Pancreas (tissue), 10 donors: ENCODE data around the gene ATG10. TPM values are rescaled to one million over a fixed set of nuclear protein-coding genes. Genes with fewer than 3 reads are reported as not detected.
"Not testable (repeated sequence)": the region's sequence is repeated elsewhere in the genome, so short reads cannot be mapped to it uniquely, and the experiment has no call there.

Source experiments
- ATAC-seq, 4 donors: fragments of 200-7000 bp; cut with Tn5 transposase; one replicate each; pipeline versions ENCODE4 v1.8.0 to v1.9.1; 2020; ENCODE audit warnings: mild to moderate bottlenecking in 4 of 4, moderate library complexity in 4 of 4
- DNase-seq, 6 donors: peaks; one replicate each; pipeline ENCODE4 v3.0.0-alpha.2; 2020
- FAIRE-seq: peaks from 2 replicates; lab custom pipeline; 2012; peaks lifted over from hg19 to GRCh38; lab: Jason Lieb, UNC
- H3K27ac ChIP-seq, 4 donors: fragments of 200-600 bp; sonication (generic); 1 replicate in 3 of 4; 2 replicates in 1 of 4; pipeline versions ENCODE4 v1.5.0 to v1.8.0; 2020
- H3K27me3 ChIP-seq, 4 donors: fragments of 200-600 bp; one replicate each; pipeline ENCODE4 v1.8.0; 2021
- H3K36me3 ChIP-seq, 3 donors: fragments of 200-600 bp; sonication (generic) in 1 of 3; one replicate each; pipeline versions ENCODE4 v1.5.0 to v1.8.0; 2020 to 2021
- H3K4me1 ChIP-seq, 3 donors: fragments of 200-600 bp; one replicate each; pipeline ENCODE4 v1.8.0; 2021
- H3K4me3 ChIP-seq, 4 donors: fragments of 200-600 bp; sonication (generic) in 2 of 4; one replicate each; pipeline versions ENCODE4 v1.5.0 to v1.8.0; 2020 to 2021
- H3K9me3 ChIP-seq, 4 donors: fragments of 200-600 bp; one replicate each; pipeline ENCODE4 v1.8.0; 2021
- CTCF ChIP-seq, 4 donors: fragments of 200-600 bp; sonication (generic) in 3 of 4; IDR thresholded peaks; one replicate each; pipeline versions ENCODE4 v1.5.0 to v1.8.0; 2021; ENCODE audit warnings: antibody characterized with exemption in 4 of 4
- WGBS, 2 donors: extraction: QIAGEN DNeasy Blood & Tissue Kit; methylation state at CpG; one replicate each; pipeline ENCODE4 v1.1.7; 2013; 5-methylcytosine and 5-hydroxymethylcytosine counted together
- intact Hi-C, 3 donors: fragments of 100-400 bp; cut with DNase I; formaldehyde crosslinking; loops; one replicate each; pipeline versions ENCODE4 v1.11.1 to v1.14.2; 2022
- polyA plus RNA-seq, 2 donors: library from polyadenylated mRNA; stranded (reverse); fragments of 200-250 nt; gene quantifications; one replicate each; pipeline ENCODE4 v1.2.3, GENCODE V29; 2013
- total RNA-seq, 6 donors: library from RNA; stranded (reverse); fragmentation: NEBNext Ultra II Directional in 4 of 6; extraction: Animal tissue kit (Norgen Biotek cat#: 25700) in 4 of 6; gene quantifications; one replicate each; pipeline versions ENCODE4 v1.2.1 to v1.2.4, GENCODE V29; 2021 to 2023
- donor health status: healthy with polysubstance abuse.
- donor health status: DM: no; HTN: no; CAD: no; lungs with moderate emphysema.
- donor health status: DM: no; HTN: no; CAD: no.
- donor health status: control.
- donor health status: control.
- donor health status: Bipolar disorder and iron deficiency.
- donor health status: DM: yes; HTN: yes; CAD: no.
- donor health status: DM: no; HTN: no; CAD: no.
- donor health status: DM: no; HTN: no; CAD: no.
- donor health status: DM: yes; HTN: yes; CAD: no.

The ATG10 gene
- total and polyA plus RNA-seq, 8 donors = 3.3 to 5.2 (median 3.5) TPM

GRCh38 chr5:82011761-82012160 is 39.9 kb downstream of the ATG10 start:
- Histone ChIP-seq H3K9me3 (no peaks in the 10 kb centered on the region), H3K27me3 (no peaks in the 10 kb centered on the region), H3K4me3 (no peak overlapping the region), H3K36me3 (no peaks in the 10 kb centered on the region), H3K27ac (no peak overlapping the region), H3K4me1 (no peaks in the 10 kb centered on the region)
- FAIRE-seq = no peak
- intact Hi-C loops = no loop called here
- no peak for ATAC-seq
- no peak for TF ChIP-seq CTCF (IDR thresholded peaks at IDR 0.05)
- WGBS, 2 donors = 95 to 100% methylated on average over 1 of the region's 1 CpG
- DNase-seq = no peak

- ATAC-seq, FAIRE-seq, DNase-seq, H3K9me3 ChIP-seq, H3K36me3 ChIP-seq, H3K27me3 ChIP-seq, H3K4me3 ChIP-seq, H3K27ac ChIP-seq, H3K4me1 ChIP-seq, intact Hi-C loops: not testable (repeated sequence)
- 98 to 99% methylated on average over 4 of the region's 4 CpGs for WGBS, 2 donors
Observed at GRCh38 chr5:82014644-82015043, 42.8 kb downstream of the ATG10 start.

- Histone ChIP-seq H3K36me3 (no peaks in the 10 kb centered on the region), H3K4me1 (no peaks in the 10 kb centered on the region), H3K27me3 (no peaks in the 10 kb centered on the region), H3K4me3 (no peak overlapping the region), H3K27ac (no peak overlapping the region), H3K9me3 (no peaks in the 10 kb centered on the region)
- whole genome bisulfite sequencing, 2 donors = 56 to 58% methylated on average over 1 of the region's 1 CpG
- FAIRE-seq (no peak), DNase-seq (no peak), ATAC-seq (peak in 3 of 4 donors; percentile 32 to 75 (median 65))
- TF ChIP-seq CTCF (IDR thresholded peaks at IDR 0.05) = no peak
- intact Hi-C loops = no loop called here
Observed at GRCh38 chr5:82018462-82018861, 46.6 kb downstream of the ATG10 start.

- H3K36me3 ChIP-seq = no peaks in the 10 kb centered on the region
- ATAC-seq (peak in 3 of 4 donors; percentile 29 to 67 (median 65)), DNase-seq (no peak), FAIRE-seq (no peak)
- H3K4me1 ChIP-seq = no peaks in the 10 kb centered on the region
- no peaks in the 10 kb centered on the region for H3K27me3 ChIP-seq
- intact Hi-C loops = no loop called here
- WGBS, 2 donors = 72 to 79% methylated on average over 5 of the region's 5 CpGs
- no peak for TF ChIP-seq CTCF (IDR thresholded peaks at IDR 0.05)
- H3K4me3 ChIP-seq = no peak overlapping the region
- H3K27ac ChIP-seq = no peak overlapping the region
- no peaks in the 10 kb centered on the region for H3K9me3 ChIP-seq
Observed at GRCh38 chr5:82019342-82020138, 47.7 kb downstream of the ATG10 start.

GRCh38 chr5:82022499-82022898 is 50.7 kb downstream of the ATG10 start:
- DNase-seq (no peak), FAIRE-seq (no peak), ATAC-seq (no peak)
- no peak overlapping the region for H3K4me3 ChIP-seq
- H3K36me3 ChIP-seq = no peaks in the 10 kb centered on the region
- H3K9me3 ChIP-seq = no peaks in the 10 kb centered on the region
- H3K4me1 ChIP-seq = peaks cover 0 to 10% (median 0%) of the 10 kb centered on the region in 3 donors
- intact Hi-C loops = no loop called here
- WGBS, 2 donors = 76 to 91% methylated on average over 1 of the region's 1 CpG
- no peaks in the 10 kb centered on the region for H3K27me3 ChIP-seq
- no peak overlapping the region for H3K27ac ChIP-seq
- TF ChIP-seq CTCF (IDR thresholded peaks at IDR 0.05) = no peak
